IMR-90 (cell line): ENCODE measurements around the gene DNM2. TPM values are rescaled to one million over a fixed set of nuclear protein-coding genes. Genes with fewer than 3 reads are reported as not detected.

ENCODE experiments used
- ATAC-seq: fragments of 200-7000 bp; cut with Tn5 transposase; 2 replicates; pipeline ENCODE4 v1.9.1; 2020; ENCODE audit warnings: low read depth, mild to moderate bottlenecking, moderate library complexity
- BruUV-seq: library from RNA; stranded (reverse); fragments of 400-500 nt; replicated peaks from 2 replicates; lab custom pipeline; 2021; lab: Mats Ljungman, UMichigan
- CTCF ChIA-PET: fragments of 300-600 bp; formaldehyde crosslinking; extraction: SDS; loops from one replicate; lab custom pipeline; 2021; ENCODE audit warnings: antibody characterized with exemption; lab: Yijun Ruan, JAX
- POLR2A ChIA-PET: fragments of 300-600 bp; sonication (Branson Sonifier 250); formaldehyde crosslinking; loops from one replicate; lab custom pipeline; 2022; ENCODE audit warnings: antibody characterized with exemption; ENCODE audit not compliant: unreplicated experiment; lab: Charles Lee
- DNase-seq: peaks from one replicate; pipeline ENCODE4 v3.0.0; 2013
- H2AFZ ChIP-seq: replicated peaks from 2 replicates; pipeline ENCODE3; 2013; ENCODE audit warnings: low read length, mild to moderate bottlenecking; ENCODE audit not compliant: poor library complexity
- H2AK5ac ChIP-seq: 2 replicates; pipeline ENCODE4 v1.6.1; 2013; ENCODE audit warnings: low read depth, low read length, inconsistent platforms
- H2AK9ac ChIP-seq: replicated peaks from 2 replicates; pipeline ENCODE3; 2013; ENCODE audit warnings: mild to moderate bottlenecking, low read depth, low read length, moderate library complexity; ENCODE audit not compliant: poor library complexity
- H2BK120ac ChIP-seq: 2 replicates; pipeline ENCODE4 v1.6.1; 2013; ENCODE audit warnings: low read depth, low read length, inconsistent platforms
- H2BK15ac ChIP-seq: 3 replicates; pipeline ENCODE4 v1.6.1; 2013; ENCODE audit warnings: low read depth, low read length, inconsistent platforms
- H2BK20ac ChIP-seq: 2 replicates; pipeline ENCODE4 v1.6.1; 2013; ENCODE audit warnings: low read depth, mild to moderate bottlenecking, inconsistent platforms, low read length, moderate library complexity
- H2BK5ac ChIP-seq: 2 replicates; pipeline ENCODE4 v1.6.1; 2013; ENCODE audit warnings: mild to moderate bottlenecking, low read depth, low read length, inconsistent platforms; ENCODE audit not compliant: poor library complexity, severe bottlenecking
- H3K14ac ChIP-seq: replicated peaks from 2 replicates; pipeline ENCODE4 v1.6.1; 2013; ENCODE audit warnings: low read depth, low read length, inconsistent platforms
- H3K18ac ChIP-seq: 2 replicates; pipeline ENCODE4 v1.6.1; 2013; ENCODE audit warnings: low read depth, low read length, control low read depth
- H3K23ac ChIP-seq: 2 replicates; pipeline ENCODE4 v1.6.1; 2013; ENCODE audit warnings: low read depth, low read length, inconsistent platforms
- H3K27ac ChIP-seq: 2 replicates; pipeline ENCODE4 v1.5.1; 2013; ENCODE audit warnings: mild to moderate bottlenecking, control low read depth, low read length; ENCODE audit not compliant: insufficient read depth
- H3K27me3 ChIP-seq: 2 replicates; pipeline ENCODE4 v1.6.1; 2013; ENCODE audit warnings: low read length; ENCODE audit not compliant: control insufficient read depth, insufficient read depth
- H3K36me3 ChIP-seq: 2 replicates; pipeline ENCODE4 v1.6.1; 2013; ENCODE audit warnings: low read length, mixed read lengths; ENCODE audit not compliant: control insufficient read depth, insufficient read depth
- H3K4ac ChIP-seq: 2 replicates; pipeline ENCODE4 v1.6.1; 2013; ENCODE audit warnings: low read depth, low read length, inconsistent platforms
- H3K4me1 ChIP-seq: 2 replicates; pipeline ENCODE4 v1.6.1; 2013; ENCODE audit warnings: low read length, mixed read lengths; ENCODE audit not compliant: control insufficient read depth, insufficient read depth
- H3K4me2 ChIP-seq: 2 replicates; pipeline ENCODE4 v1.6.1; 2013; ENCODE audit warnings: low read depth, mild to moderate bottlenecking, control low read depth, low read length, moderate library complexity
- H3K4me3 ChIP-seq: 2 replicates; pipeline ENCODE4 v1.5.1; 2013; ENCODE audit warnings: low read depth, mild to moderate bottlenecking, control low read depth, low read length, moderate library complexity; ENCODE audit not compliant: insufficient read depth
- H3K56ac ChIP-seq: 2 replicates; pipeline ENCODE4 v1.6.1; 2013; ENCODE audit warnings: low read length, inconsistent platforms; ENCODE audit not compliant: insufficient read depth; ENCODE audit errors: extremely low read depth
- H3K79me1 ChIP-seq, 2 experiments: 2 replicates each; pipeline ENCODE4 v1.6.1; 2013; ENCODE audit warnings: low read length in 2 of 2, inconsistent platforms in 1 of 2, low read depth in 1 of 2
- H3K9ac ChIP-seq: 2 replicates; pipeline ENCODE4 v1.6.1; 2013; ENCODE audit warnings: low read depth, low read length, control low read depth
- H3K9me1 ChIP-seq: 2 replicates; pipeline ENCODE4 v1.6.1; 2013; ENCODE audit warnings: low read length, inconsistent platforms; ENCODE audit not compliant: insufficient read depth
- H3K9me3 ChIP-seq: 2 replicates; pipeline ENCODE4 v1.6.1; 2013; ENCODE audit warnings: low read length; ENCODE audit not compliant: control insufficient read depth, insufficient read depth
- H4K20me1 ChIP-seq: 2 replicates; pipeline ENCODE4 v1.6.1; 2013; ENCODE audit warnings: low read length, inconsistent platforms; ENCODE audit not compliant: insufficient read depth
- H4K5ac ChIP-seq: 2 replicates; pipeline ENCODE4 v1.6.1; 2013; ENCODE audit warnings: mild to moderate bottlenecking, low read depth, low read length, control low read depth
- H4K8ac ChIP-seq, 2 experiments: 2 replicates each; pipeline ENCODE4 v1.6.1; 2013; ENCODE audit warnings: low read depth in 2 of 2, low read length in 2 of 2, control low read depth in 1 of 2, inconsistent platforms in 1 of 2
- H4K91ac ChIP-seq: 2 replicates; pipeline ENCODE4 v1.6.1; 2013; ENCODE audit warnings: low read depth, low read length, inconsistent platforms; ENCODE audit not compliant: insufficient read depth
- BHLHE40 ChIP-seq: fragments of 150-350 bp; IDR thresholded peaks from 2 replicates; pipeline ENCODE4 v1.6.1; 2016; ENCODE audit warnings: mild to moderate bottlenecking, low read depth, low read length
- CEBPB ChIP-seq: IDR thresholded peaks from 2 replicates; pipeline ENCODE4 v1.6.1; 2012; ENCODE audit warnings: low read depth, low read length, improper control_type of control experiment
- CHD1 ChIP-seq: IDR thresholded peaks from 2 replicates; pipeline ENCODE4 v1.6.1; 2012; ENCODE audit warnings: low read depth, low read length, improper control_type of control experiment
- MAFK ChIP-seq: IDR thresholded peaks from 2 replicates; pipeline ENCODE4 v1.6.1; 2012; ENCODE audit warnings: low read depth, low read length, improper control_type of control experiment
- MAZ ChIP-seq: IDR thresholded peaks from 2 replicates; pipeline ENCODE4 v1.6.1; 2012; ENCODE audit warnings: low read depth, mild to moderate bottlenecking, low read length, improper control_type of control experiment, moderate library complexity, borderline replicate concordance
- MXI1 ChIP-seq: IDR thresholded peaks from 2 replicates; pipeline ENCODE4 v1.6.1; 2012; ENCODE audit warnings: low read depth, mild to moderate bottlenecking, low read length, moderate library complexity, borderline replicate concordance
- NFE2L2 ChIP-seq: fragments of 150-350 bp; IDR thresholded peaks from 2 replicates; pipeline ENCODE4 v1.6.1; 2016; ENCODE audit warnings: low read depth, mild to moderate bottlenecking, low read length
- POLR2A ChIP-seq: IDR thresholded peaks from 2 replicates; pipeline ENCODE4 v1.6.1; 2012; ENCODE audit warnings: mild to moderate bottlenecking, low read depth, low read length
- RAD21 ChIP-seq: IDR thresholded peaks from 2 replicates; pipeline ENCODE4 v1.6.1; 2012; ENCODE audit warnings: low read length, improper control_type of control experiment
- RCOR1 ChIP-seq: IDR thresholded peaks from 2 replicates; pipeline ENCODE4 v1.6.1; 2012; ENCODE audit warnings: mild to moderate bottlenecking, low read length, improper control_type of control experiment; ENCODE audit not compliant: insufficient replicate concordance
- RFX5 ChIP-seq: IDR thresholded peaks from 2 replicates; pipeline ENCODE4 v1.8.0; 2012; ENCODE audit warnings: low read depth, mild to moderate bottlenecking, low read length, moderate library complexity
- SMC3 ChIP-seq: fragments of 150-350 bp; IDR thresholded peaks from 2 replicates; pipeline ENCODE4 v1.6.1; 2016; ENCODE audit warnings: low read depth, mild to moderate bottlenecking, antibody characterized with exemption, low read length, moderate library complexity
- WGBS, 2 experiments: methylation state at CpG; one replicate each; pipeline versions ENCODE4 v1.1.5 to v1.1.7; 2013; ENCODE audit warnings: missing lambda C conversion rate in 2 of 2; ENCODE audit not compliant: insufficient read length in 1 of 2; ENCODE audit errors: extremely low coverage in 2 of 2; 5-methylcytosine and 5-hydroxymethylcytosine counted together
- dilution Hi-C: fragments of 300-500 bp; cut with HindIII; formaldehyde crosslinking; loops from one replicate; pipeline ENCODE4 v1.14.3; 2018; ENCODE audit warnings: low sequenced_read_pairs; ENCODE audit not compliant: unreplicated experiment
- in situ Hi-C: fragments of 300-500 bp; cut with MboI; formaldehyde crosslinking; loops from 3 replicates; pipeline ENCODE4 v1.14.3; 2019; ENCODE audit warnings: low sequenced_read_pairs, inconsistent platforms, mixed read lengths
- intact Hi-C: fragments of 100-400 bp; cut with micrococcal nuclease; formaldehyde crosslinking; loops from 2 replicates; pipeline ENCODE4 v1.10.0; 2022
- polyA plus RNA-seq, 3 experiments: library from polyadenylated mRNA; depleted of rRNA; stranded (reverse); fragments of >200 nt; gene quantifications; 2 replicates each; pipeline ENCODE4 v1.2.3, GENCODE V29; 2012; ENCODE audit warnings: low replicate concordance in 1 of 3
- total RNA-seq: library from RNA; depleted of rRNA; stranded (reverse); fragments of >200 nt; gene quantifications from 2 replicates; pipeline ENCODE4 v1.2.3, GENCODE V29; 2012
- TF ChIP-seq, protein P1 (sequence below): conservative IDR thresholded peaks from 2 replicates; pipeline ENCODE4 v1.5.1; 2012; ENCODE audit warnings: mild to moderate bottlenecking, low read depth, low read length, improper control_type of control experiment
- TF ChIP-seq, protein P2 (sequence below): fragments of 150-350 bp; IDR thresholded peaks from 2 replicates; pipeline ENCODE4 v1.6.1; 2017; ENCODE audit warnings: mild to moderate bottlenecking, antibody characterized with exemption, low read length, low read depth
- TF ChIP-seq, protein P3 (sequence below): fragments of 150-350 bp; IDR thresholded peaks from 2 replicates; pipeline ENCODE4 v1.6.1; 2016; ENCODE audit warnings: low read depth, mild to moderate bottlenecking, low read length, moderate library complexity, borderline replicate concordance

The DNM2 gene
- total and polyA plus RNA-seq, 2 of the 4 experiments (the other 2 are of a cell fraction), result 55.6 to 74.2 TPM

DNA sequence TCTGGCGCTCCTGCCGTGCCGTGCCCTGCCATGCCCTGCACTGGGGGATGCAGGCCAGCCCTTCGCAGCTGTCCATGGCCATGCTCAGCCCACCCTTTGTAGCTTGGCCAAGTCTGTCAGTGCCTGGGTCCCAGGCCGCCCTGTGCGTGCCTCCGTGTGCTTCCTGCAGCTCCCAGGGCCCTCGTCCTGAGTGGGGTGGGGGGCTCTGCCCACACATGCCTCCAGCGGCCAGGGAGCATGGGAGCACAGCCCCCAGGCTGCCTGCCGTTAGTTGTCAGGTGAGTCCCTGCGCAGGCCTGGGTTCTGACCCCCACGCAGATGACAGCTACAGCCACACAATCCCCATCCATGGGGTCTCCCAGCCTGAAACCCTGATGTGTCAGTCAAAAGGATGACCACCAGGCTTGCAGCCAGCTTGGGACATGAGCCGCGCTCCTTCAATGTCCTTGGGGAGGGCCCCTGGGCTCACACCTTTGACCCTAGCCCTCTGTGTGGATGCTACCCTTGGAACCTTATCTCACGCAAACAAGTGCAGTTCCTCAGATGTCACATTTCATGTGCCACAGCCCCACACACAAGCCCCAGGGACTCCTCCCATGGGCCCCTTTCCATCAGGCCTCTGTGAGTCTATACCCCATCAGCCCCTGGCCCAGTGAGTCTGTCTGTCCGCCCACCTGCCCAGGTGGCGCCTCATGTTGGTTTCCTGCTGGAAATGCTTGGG is 93.7 kb downstream of the DNM2 start:
- peak overlapping the region in 1 of 2 experiments; percentile 38; a peak in 1 of 4 replicates for H4K8ac ChIP-seq
- peaks cover 22% of the 10 kb centered on the region for H3K4me1 ChIP-seq
- H3K23ac ChIP-seq, result no peak overlapping the region
- peaks cover 59% of the 10 kb centered on the region for H3K36me3 ChIP-seq
- peak overlapping the region; percentile 66 for H3K4ac ChIP-seq
- WGBS, 2 experiments, result 95% methylated on average over 15 of the region's 17 CpGs; no CpG with 5 or more reads in 1 of the 2 experiments
- H3K27ac ChIP-seq, result peak overlapping the region; percentile 7; the same call in 1 of the 2 replicates
- no TSS peak for BruUV-seq
- no peak overlapping the region for H2BK15ac ChIP-seq
- no peak overlapping the region for H3K4me3 ChIP-seq
- H3K27me3 ChIP-seq, result no peaks in the 10 kb centered on the region
- dilution Hi-C loops (no loop called here), intact Hi-C loops (no loop called here), in situ Hi-C loops (no loop called here)
- H4K5ac ChIP-seq, result no peak overlapping the region
- H3K56ac ChIP-seq, result no peak overlapping the region
- no peak overlapping the region for H2BK120ac ChIP-seq
- no peak for ATAC-seq
- H2AFZ ChIP-seq, result no peak overlapping the region
- no peak overlapping the region for H3K9ac ChIP-seq
- peak overlapping the region; percentile 99 for H2BK5ac ChIP-seq
- peaks cover 3% of the 10 kb centered on the region for H4K20me1 ChIP-seq
- no peak overlapping the region for H4K91ac ChIP-seq
- H3K4me2 ChIP-seq, result no peak overlapping the region
- ChIA-PET CTCF (no interaction called here), POLR2A (no interaction called here)
- no peaks in the 10 kb centered on the region for H3K9me3 ChIP-seq
- DNase-seq, result no peak
- H3K79me1 ChIP-seq, result peaks cover 14 to 58% of the 10 kb centered on the region in 2 experiments; a peak in 3 of 4 replicates
- no peak overlapping the region for H2BK20ac ChIP-seq
- H3K14ac ChIP-seq, result no peak overlapping the region
- peak overlapping the region; percentile 76 for H2AK9ac ChIP-seq
- H3K18ac ChIP-seq, result no peak overlapping the region
- peaks cover 9% of the 10 kb centered on the region for H3K9me1 ChIP-seq
- peak overlapping the region; percentile 98 for H2AK5ac ChIP-seq
- TF ChIP-seq MAZ (no peak), MAFK (no peak), BHLHE40 (no peak), POLR2A (no peak), RFX5 (no peak), RAD21 (no peak), CEBPB (no peak), CHD1 (no peak), SMC3 (no peak), MXI1 (no peak), NFE2L2 (no peak), RCOR1 (no peak)
- TF ChIP-seq, protein P1, sequence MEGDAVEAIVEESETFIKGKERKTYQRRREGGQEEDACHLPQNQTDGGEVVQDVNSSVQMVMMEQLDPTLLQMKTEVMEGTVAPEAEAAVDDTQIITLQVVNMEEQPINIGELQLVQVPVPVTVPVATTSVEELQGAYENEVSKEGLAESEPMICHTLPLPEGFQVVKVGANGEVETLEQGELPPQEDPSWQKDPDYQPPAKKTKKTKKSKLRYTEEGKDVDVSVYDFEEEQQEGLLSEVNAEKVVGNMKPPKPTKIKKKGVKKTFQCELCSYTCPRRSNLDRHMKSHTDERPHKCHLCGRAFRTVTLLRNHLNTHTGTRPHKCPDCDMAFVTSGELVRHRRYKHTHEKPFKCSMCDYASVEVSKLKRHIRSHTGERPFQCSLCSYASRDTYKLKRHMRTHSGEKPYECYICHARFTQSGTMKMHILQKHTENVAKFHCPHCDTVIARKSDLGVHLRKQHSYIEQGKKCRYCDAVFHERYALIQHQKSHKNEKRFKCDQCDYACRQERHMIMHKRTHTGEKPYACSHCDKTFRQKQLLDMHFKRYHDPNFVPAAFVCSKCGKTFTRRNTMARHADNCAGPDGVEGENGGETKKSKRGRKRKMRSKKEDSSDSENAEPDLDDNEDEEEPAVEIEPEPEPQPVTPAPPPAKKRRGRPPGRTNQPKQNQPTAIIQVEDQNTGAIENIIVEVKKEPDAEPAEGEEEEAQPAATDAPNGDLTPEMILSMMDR, result no peak
- TF ChIP-seq, protein P2, sequence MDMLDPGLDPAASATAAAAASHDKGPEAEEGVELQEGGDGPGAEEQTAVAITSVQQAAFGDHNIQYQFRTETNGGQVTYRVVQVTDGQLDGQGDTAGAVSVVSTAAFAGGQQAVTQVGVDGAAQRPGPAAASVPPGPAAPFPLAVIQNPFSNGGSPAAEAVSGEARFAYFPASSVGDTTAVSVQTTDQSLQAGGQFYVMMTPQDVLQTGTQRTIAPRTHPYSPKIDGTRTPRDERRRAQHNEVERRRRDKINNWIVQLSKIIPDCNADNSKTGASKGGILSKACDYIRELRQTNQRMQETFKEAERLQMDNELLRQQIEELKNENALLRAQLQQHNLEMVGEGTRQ, result no peak
- TF ChIP-seq, protein P3, sequence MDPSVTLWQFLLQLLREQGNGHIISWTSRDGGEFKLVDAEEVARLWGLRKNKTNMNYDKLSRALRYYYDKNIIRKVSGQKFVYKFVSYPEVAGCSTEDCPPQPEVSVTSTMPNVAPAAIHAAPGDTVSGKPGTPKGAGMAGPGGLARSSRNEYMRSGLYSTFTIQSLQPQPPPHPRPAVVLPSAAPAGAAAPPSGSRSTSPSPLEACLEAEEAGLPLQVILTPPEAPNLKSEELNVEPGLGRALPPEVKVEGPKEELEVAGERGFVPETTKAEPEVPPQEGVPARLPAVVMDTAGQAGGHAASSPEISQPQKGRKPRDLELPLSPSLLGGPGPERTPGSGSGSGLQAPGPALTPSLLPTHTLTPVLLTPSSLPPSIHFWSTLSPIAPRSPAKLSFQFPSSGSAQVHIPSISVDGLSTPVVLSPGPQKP, result no peak
